Activated CD4-positive, alpha-beta T cell treated with anti-CD3 and anti-CD28 coated beads for 36 hours (primary cell): Measurements from ENCODE around the gene SLC12A1. TPM values are rescaled to one million over a fixed set of nuclear protein-coding genes. Genes with fewer than 3 reads are reported as not detected.

ENCODE experiments used
- ATAC-seq: fragments of 200-7000 bp; cut with Tn5 transposase; one replicate; pipeline ENCODE4 v1.10.0; 2021; ENCODE audit warnings: mild to moderate bottlenecking, moderate library complexity
- CTCF ChIA-PET: fragments of 350-600 bp; sonication (Branson Sonifier 250); formaldehyde crosslinking; loops from one replicate; lab custom pipeline; 2021; ENCODE audit warnings: antibody characterized with exemption; lab: Charles Lee
- POLR2A ChIA-PET: fragments of 350-600 bp; sonication (Branson Sonifier 250); formaldehyde crosslinking; loops from one replicate; lab custom pipeline; 2021; ENCODE audit warnings: antibody characterized with exemption, inconsistent platforms; lab: Charles Lee
- DNase-seq: peaks from one replicate; pipeline ENCODE4 v3.0.0-alpha.2; 2020
- H3K27ac Mint-ChIP-seq: one replicate; pipeline ENCODE4 v1.8.0; 2021; ENCODE audit warnings: mixed read lengths
- H3K27me3 Mint-ChIP-seq: one replicate; pipeline ENCODE4 v1.8.0; 2021; ENCODE audit warnings: mixed read lengths
- H3K36me3 Mint-ChIP-seq: one replicate; pipeline ENCODE4 v1.8.0; 2021; ENCODE audit warnings: low read depth, mixed read lengths
- H3K4me1 Mint-ChIP-seq: one replicate; pipeline ENCODE4 v1.8.0; 2021; ENCODE audit warnings: mixed read lengths
- H3K4me3 Mint-ChIP-seq: one replicate; pipeline ENCODE4 v1.8.0; 2021; ENCODE audit warnings: mild to moderate bottlenecking, moderate library complexity, mixed read lengths
- H3K9me3 Mint-ChIP-seq: one replicate; pipeline ENCODE4 v1.8.0; 2021; ENCODE audit warnings: low read depth, mixed read lengths
- intact Hi-C, 2 experiments: fragments of 100-400 bp; cut with DNase I in 1 of 2; cut with micrococcal nuclease in 1 of 2; formaldehyde crosslinking; loops; one replicate each; pipeline versions ENCODE4 v1.14.2 to v1.15.1; 2022 to 2024; cut with DNase I, micrococcal nuclease
- total RNA-seq, 2 experiments: library from RNA; stranded (reverse); gene quantifications; one replicate each; pipeline ENCODE4 v1.2.3, GENCODE V29; 2021

SLC12A1 gene
- total RNA-seq, 2 experiments from 2014 or later: not detected

DNA sequence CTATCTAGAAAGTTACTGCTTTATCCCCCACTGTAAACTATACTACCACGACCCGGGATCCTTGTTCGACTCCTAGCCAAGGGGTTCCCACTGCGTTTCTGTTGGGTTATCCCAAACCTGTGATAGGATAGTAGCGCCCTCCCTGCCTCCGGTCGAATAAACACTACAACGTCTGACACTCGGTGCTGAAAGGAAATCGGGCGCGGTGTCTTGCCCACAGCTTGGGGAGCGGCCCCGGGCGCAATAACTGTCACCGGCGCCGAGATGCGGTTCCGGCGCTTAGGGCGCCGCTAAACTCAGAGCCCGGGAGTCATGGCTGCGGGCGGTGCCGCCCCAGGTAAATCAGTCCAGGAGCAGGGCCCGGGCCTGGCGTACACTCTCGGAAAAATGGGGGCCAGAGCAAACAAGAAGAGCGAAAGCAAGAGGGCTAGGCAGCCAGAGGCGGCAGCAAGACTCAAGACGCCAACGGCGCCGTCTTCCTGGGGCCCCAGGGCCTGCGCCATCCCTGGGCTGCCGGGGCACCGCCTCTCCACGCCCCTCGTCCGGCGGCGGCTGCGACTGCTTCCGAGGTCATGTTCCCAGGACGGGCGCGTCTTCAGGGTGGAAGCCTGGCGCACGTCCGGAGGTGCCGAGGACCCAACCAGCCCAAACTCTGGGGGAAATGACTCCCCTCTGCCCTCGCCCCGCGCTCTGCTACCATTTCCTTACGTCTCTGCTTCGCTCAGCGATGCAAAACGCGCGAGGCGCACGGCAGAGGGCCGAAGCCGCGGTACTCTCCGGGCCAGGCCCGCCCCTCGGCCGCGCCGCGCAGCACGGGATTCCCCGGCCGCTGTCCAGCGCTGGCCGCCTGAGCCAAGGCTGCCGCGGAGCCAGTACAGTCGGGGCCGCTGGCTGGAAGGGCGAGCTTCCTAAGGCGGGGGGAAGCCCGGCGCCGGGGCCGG lies 125.0 kb downstream of the SLC12A1 start, which contains the start of gene DUT:
Gene DUT, plus strand, starts transcription at position 575 of the 941 bp plus-strand sequence. Its CDS starts 87 bp downstream, at position 662.
- H3K36me3 Mint-ChIP-seq: peaks cover 52% of the 10 kb centered on the region
- H3K27me3 Mint-ChIP-seq: no peaks in the 10 kb centered on the region
- DNase-seq: peak; percentile 89
- H3K27ac Mint-ChIP-seq: peak within 1 kb of the TSS; percentile 95
- H3K4me1 Mint-ChIP-seq: peaks cover 28% of the 10 kb centered on the region
- intact Hi-C loops: loop anchor here (1.0 to 10.0 kb wide), 6 partner anchors 153 to 1294 kb away; partner anchors contain the start of genes FAM227B (in 2 of the 2), COPS2 (in 1 of the 2), DTWD1 (in 1 of the 2) and EID1 (in 1 of the 2)
- peak; percentile 84 for ATAC-seq
- ChIA-PET POLR2A (interaction anchor here (0.6 to 0.7 kb wide), 2 partner anchors 54 to 342 kb away, joined by 3 read pairs; no protein-coding TSS in a partner anchor), CTCF (interaction anchor here (1.3 kb wide), 1 partner anchor 45 kb away, joined by 6 read pairs; no protein-coding TSS in a partner anchor)
- H3K9me3 Mint-ChIP-seq: no peaks in the 10 kb centered on the region
- peak within 1 kb of the TSS; percentile 82 for H3K4me3 Mint-ChIP-seq

DNA sequence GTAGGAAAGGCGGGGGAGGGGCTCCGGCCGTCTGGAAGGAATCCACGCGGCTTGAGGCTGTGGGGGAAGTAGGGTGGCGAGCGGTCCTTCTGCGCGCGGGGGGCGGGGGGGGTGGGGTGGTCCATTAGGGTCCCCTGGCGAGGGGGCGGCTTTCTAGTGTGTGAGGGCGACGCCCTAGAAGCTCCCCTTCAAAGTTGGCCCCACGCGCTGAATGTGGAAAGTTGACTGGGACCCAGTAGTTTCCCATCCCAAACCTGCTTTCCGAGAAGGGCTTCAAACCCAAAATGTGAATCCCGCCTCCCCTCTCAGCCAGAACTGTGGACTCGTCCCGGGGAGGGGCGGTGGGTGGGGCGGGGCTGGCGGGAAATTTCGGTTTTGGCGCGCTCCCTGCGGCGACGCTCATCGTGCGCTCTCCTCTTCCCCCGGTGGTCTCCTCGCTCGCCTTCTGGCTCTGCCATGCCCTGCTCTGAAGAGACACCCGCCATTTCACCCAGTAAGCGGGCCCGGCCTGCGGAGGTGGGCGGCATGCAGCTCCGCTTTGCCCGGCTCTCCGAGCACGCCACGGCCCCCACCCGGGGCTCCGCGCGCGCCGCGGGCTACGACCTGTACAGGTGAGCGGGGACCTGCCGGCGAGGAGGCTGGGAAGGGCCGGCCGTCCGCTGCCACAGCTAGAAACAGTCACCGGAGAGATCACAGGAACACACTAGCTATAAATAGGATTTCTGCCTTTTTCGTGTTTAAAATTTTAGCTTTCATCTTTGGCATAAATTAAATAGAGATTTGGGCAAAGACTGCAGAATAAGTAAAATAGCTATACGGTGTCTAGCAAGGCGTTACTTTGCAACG lies 125.9 kb downstream of the SLC12A1 start:
- ChIA-PET CTCF (interaction anchor here (0.7 to 1.4 kb wide), 4 partner anchors 10 to 152 kb away, joined by 3 to 4 read pairs (median 4); no protein-coding TSS in a partner anchor), POLR2A (interaction anchor here (0.6 kb wide), 2 partner anchors 341 to 821 kb away, joined by 3 read pairs; no protein-coding TSS in a partner anchor)
- no peaks in the 10 kb centered on the region for H3K27me3 Mint-ChIP-seq
- no peaks in the 10 kb centered on the region for H3K9me3 Mint-ChIP-seq
- peak overlapping the region; percentile 82 for H3K4me3 Mint-ChIP-seq
- peaks cover 34% of the 10 kb centered on the region for H3K4me1 Mint-ChIP-seq
- peaks cover 57% of the 10 kb centered on the region for H3K36me3 Mint-ChIP-seq
- ATAC-seq: peak; percentile 66
- intact Hi-C loops: loop anchor here (1.0 to 10.0 kb wide), 7 partner anchors 154 to 1293 kb away; partner anchors contain the start of genes FAM227B (in 2 of the 2), CEP152 (in 1 of the 2), COPS2 (in 1 of the 2) and DTWD1 (in 1 of the 2)
- H3K27ac Mint-ChIP-seq: peak overlapping the region; percentile 95
- DNase-seq: peak; percentile 88

DNA sequence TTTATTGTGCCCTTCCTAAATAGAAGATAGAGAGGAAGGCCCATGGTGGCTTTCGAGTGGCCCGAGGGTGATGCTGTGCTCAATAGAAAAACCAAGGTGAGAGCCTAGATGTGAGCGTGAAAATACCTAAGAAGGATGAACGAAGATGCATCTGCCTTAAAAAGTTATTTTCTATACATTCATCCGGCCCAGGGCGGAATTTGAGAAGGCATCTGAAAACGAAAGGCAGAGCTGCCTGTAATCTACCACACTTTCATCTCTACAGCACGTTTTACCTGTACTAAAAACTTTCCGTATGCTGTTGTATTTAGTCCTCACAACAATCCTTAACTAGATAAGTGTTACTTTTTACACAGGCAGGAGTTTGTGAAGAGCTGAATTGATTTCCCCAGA lies 126.5 kb downstream of the SLC12A1 start:
- ChIA-PET POLR2A (interaction anchor here (0.6 kb wide), 1 partner anchor 820 kb away, joined by 3 read pairs; no protein-coding TSS in a partner anchor), CTCF (interaction anchor here (0.7 to 1.4 kb wide), 4 partner anchors 9 to 153 kb away, joined by 3 to 4 read pairs (median 4); no protein-coding TSS in a partner anchor)
- H3K9me3 Mint-ChIP-seq: no peaks in the 10 kb centered on the region
- H3K4me3 Mint-ChIP-seq: peak overlapping the region; percentile 82
- no peaks in the 10 kb centered on the region for H3K27me3 Mint-ChIP-seq
- H3K36me3 Mint-ChIP-seq: peaks cover 57% of the 10 kb centered on the region
- H3K27ac Mint-ChIP-seq: peak overlapping the region; percentile 95
- DNase-seq: peak; percentile 24
- no peak for ATAC-seq
- H3K4me1 Mint-ChIP-seq: peaks cover 35% of the 10 kb centered on the region
- intact Hi-C loops: loop anchor here (1.0 to 10.0 kb wide), 3 partner anchors 479 to 1292 kb away; partner anchors contain the start of genes CEP152 (in 1 of the 2), DTWD1 (in 1 of the 2), EID1 (in 1 of the 2) and FAM227B (in 1 of the 2)

DNA sequence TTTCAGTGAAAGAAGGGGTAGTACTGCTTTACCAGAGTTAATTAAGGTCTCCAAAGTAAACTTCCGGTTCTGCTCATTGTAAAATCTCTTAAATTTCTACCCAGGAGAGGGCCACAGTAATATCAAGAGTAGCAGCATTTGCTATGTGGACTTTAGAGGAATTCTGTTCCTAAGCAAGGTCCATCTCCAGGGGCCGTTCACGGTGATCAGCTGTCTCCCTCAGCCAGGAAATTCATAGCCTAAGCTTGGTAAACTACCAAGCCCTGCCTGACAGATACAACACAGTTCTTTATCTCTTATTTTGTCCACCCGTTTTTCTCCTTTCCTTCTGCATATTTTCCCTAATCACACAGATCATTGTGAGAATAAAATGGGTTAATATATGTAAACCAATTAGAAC lies 127.4 kb downstream of the SLC12A1 start:
- H3K36me3 Mint-ChIP-seq: peaks cover 62% of the 10 kb centered on the region
- intact Hi-C loops: loop anchor here (10.0 kb wide), 2 partner anchors 541 to 1291 kb away; partner anchors contain the start of genes DTWD1 (in 1 of the 2), EID1 (in 1 of the 2) and FAM227B (in 1 of the 2)
- CTCF ChIA-PET: interaction anchor here (1.4 to 1.8 kb wide), 2 partner anchors 9 to 35 kb away, joined by 3 to 6 read pairs; no protein-coding TSS in a partner anchor

DNA sequence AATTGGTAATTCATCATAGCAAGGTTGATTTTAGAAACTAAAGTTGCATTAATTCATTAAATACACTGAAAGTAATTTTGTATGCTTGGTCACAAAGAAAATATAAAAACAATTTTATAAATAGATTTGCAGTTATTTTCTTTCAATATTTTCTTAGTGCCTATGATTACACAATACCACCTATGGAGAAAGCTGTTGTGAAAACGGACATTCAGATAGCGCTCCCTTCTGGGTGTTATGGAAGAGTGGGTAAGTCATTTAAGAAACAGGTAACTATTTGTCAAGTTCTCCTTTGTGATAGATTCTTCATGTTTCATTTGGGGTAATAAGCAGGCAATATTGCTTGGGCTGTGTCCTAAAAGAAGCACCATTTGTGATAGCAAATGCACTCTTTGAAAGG lies 128.2 kb downstream of the SLC12A1 start:
- POLR2A ChIA-PET: no interaction called here
- CTCF ChIA-PET: interaction anchor here (0.8 to 1.8 kb wide), 2 partner anchors 10 to 18 kb away, joined by 5 to 6 read pairs; no protein-coding TSS in a partner anchor
- no peaks in the 10 kb centered on the region for H3K27me3 Mint-ChIP-seq
- DNase-seq (no peak), ATAC-seq (no peak)
- peak overlapping the region; percentile 18 for H3K27ac Mint-ChIP-seq
- intact Hi-C loops: loop anchor here (10.0 kb wide), 2 partner anchors 541 to 1291 kb away; partner anchors contain the start of genes DTWD1 (in 1 of the 2), EID1 (in 1 of the 2) and FAM227B (in 1 of the 2)
- H3K4me3 Mint-ChIP-seq: peak overlapping the region; percentile 82
- H3K4me1 Mint-ChIP-seq: peaks cover 39% of the 10 kb centered on the region
- peaks cover 62% of the 10 kb centered on the region for H3K36me3 Mint-ChIP-seq
- H3K9me3 Mint-ChIP-seq: no peaks in the 10 kb centered on the region

More for the DNA sequence above, 127.4 kb downstream of the SLC12A1 start:
- peak overlapping the region; percentile 82 for H3K4me3 Mint-ChIP-seq
- H3K27me3 Mint-ChIP-seq: no peaks in the 10 kb centered on the region
- ATAC-seq (no peak), DNase-seq (no peak)
- no peaks in the 10 kb centered on the region for H3K9me3 Mint-ChIP-seq
- H3K27ac Mint-ChIP-seq: peak overlapping the region; percentile 62
- POLR2A ChIA-PET: no interaction called here
- H3K4me1 Mint-ChIP-seq: peaks cover 37% of the 10 kb centered on the region

DNA sequence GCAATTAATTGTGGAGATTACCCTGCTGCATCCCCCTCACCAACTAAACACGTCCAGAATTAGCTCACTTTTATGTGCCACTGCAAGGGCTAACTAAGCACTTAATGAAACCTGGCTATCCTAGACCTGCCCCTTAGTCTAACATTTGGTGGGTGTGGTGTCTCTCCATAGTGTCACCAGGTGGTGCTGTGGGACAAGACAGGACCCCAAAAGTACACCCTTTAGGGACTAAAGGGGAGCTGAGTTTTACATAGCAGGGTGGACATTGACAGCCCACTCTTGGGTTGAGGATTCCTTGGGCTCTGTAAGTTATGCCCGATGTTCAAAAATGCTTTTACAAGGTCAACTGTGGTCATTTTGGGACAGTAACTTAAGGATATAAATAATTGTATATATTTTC lies 130.8 kb downstream of the SLC12A1 start:
- DNase-seq (peak; percentile 16), ATAC-seq (no peak)
- intact Hi-C loops: loop anchor here (10.0 kb wide), 2 partner anchors 538 to 1288 kb away; partner anchors contain the start of genes DTWD1 (in 1 of the 2), EID1 (in 1 of the 2) and FAM227B (in 1 of the 2)
- H3K4me1 Mint-ChIP-seq: peaks cover 41% of the 10 kb centered on the region
- peaks cover 72% of the 10 kb centered on the region for H3K36me3 Mint-ChIP-seq
- H3K27me3 Mint-ChIP-seq: no peaks in the 10 kb centered on the region
- CTCF ChIA-PET: interaction anchor here (1.3 to 2.7 kb wide), 3 partner anchors 10 to 19 kb away, joined by 4 to 11 read pairs (median 10); no protein-coding TSS in a partner anchor
- POLR2A ChIA-PET: no interaction called here
- no peaks in the 10 kb centered on the region for H3K9me3 Mint-ChIP-seq
- no peak overlapping the region for H3K27ac Mint-ChIP-seq
- no peak overlapping the region for H3K4me3 Mint-ChIP-seq

DNA sequence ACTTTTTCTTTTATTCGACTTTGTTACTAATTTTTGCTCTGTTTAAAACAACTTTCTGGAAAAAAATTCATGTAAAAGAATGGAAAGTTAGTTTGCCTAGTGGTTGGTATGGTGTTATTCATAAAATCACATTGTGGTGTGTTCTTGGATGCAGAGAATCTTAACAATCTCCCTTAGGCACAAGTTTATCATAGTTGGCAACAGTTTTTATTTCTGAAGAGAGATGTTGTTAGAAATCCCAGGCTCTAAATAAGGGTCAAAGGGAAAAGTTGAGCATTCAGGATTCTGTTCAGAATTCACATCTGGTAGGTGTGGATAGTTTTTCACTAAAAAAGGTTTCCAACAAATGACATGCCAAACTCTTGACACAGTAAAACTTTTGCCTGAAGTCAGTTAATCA lies 131.5 kb downstream of the SLC12A1 start:
- intact Hi-C loops: loop anchor here (10.0 kb wide), 2 partner anchors 537 to 1287 kb away; partner anchors contain the start of genes DTWD1 (in 1 of the 2), EID1 (in 1 of the 2) and FAM227B (in 1 of the 2)
- ATAC-seq (no peak), DNase-seq (no peak)
- no peaks in the 10 kb centered on the region for H3K27me3 Mint-ChIP-seq
- no peaks in the 10 kb centered on the region for H3K9me3 Mint-ChIP-seq
- peaks cover 41% of the 10 kb centered on the region for H3K4me1 Mint-ChIP-seq
- peaks cover 72% of the 10 kb centered on the region for H3K36me3 Mint-ChIP-seq
- H3K27ac Mint-ChIP-seq: no peak overlapping the region
- no peak overlapping the region for H3K4me3 Mint-ChIP-seq
- POLR2A ChIA-PET: no interaction called here
- CTCF ChIA-PET: interaction anchor here (2.4 kb wide), 1 partner anchor 15 kb away, joined by 11 read pairs; no protein-coding TSS in a partner anchor

DNA sequence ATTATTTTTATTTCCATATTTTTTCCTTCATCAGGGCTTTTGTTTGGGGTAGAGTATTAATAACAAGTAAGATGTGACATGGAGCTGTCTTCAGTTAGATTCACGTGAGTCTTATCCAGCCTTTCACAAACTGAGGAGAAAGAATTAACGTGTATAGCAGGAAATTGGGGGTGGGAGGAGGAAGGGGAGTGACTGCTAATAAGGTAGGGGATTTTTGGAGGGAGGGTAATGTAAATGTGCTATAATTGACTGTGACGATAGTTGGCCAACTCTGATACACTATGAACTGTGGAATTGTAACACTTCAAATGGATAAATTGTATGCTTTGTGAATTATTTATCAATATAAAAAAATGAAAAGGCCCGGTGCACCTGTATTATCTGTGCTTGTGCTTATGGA lies 134.0 kb downstream of the SLC12A1 start:
- Mint-ChIP-seq H3K4me1 (peaks cover 25% of the 10 kb centered on the region), H3K4me3 (no peak overlapping the region), H3K27me3 (no peaks in the 10 kb centered on the region), H3K36me3 (peaks cover 53% of the 10 kb centered on the region), H3K27ac (peak overlapping the region; percentile 58), H3K9me3 (no peaks in the 10 kb centered on the region)
- ATAC-seq (no peak), DNase-seq (no peak)
- intact Hi-C loops: no loop called here
- CTCF ChIA-PET: interaction anchor here (4.0 kb wide), 1 partner anchor 12 kb away, joined by 26 read pairs; no protein-coding TSS in a partner anchor
- POLR2A ChIA-PET: no interaction called here

DNA sequence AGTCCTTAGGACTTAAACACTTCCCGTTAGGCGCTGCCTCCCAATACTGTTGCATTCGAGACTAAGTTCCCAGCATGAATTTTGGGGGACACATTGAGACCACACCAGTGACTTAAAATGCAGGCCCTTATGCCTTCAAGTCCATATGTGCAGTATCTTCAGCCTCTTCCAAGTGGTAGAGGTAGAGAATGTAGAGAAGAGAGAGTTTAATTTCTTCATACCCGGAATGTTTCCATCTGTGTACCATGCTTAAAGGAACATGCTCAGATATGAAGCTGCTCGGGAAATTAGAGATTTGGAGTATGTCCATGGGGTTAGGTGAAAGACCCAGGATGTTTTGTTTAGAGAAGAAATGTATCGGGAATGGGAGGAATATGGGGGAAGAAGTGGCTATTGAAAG lies 137.8 kb downstream of the SLC12A1 start:
- no peak for ATAC-seq
- no peaks in the 10 kb centered on the region for H3K9me3 Mint-ChIP-seq
- intact Hi-C loops: no loop called here
- no peak overlapping the region for H3K4me3 Mint-ChIP-seq
- H3K36me3 Mint-ChIP-seq: peaks cover 30% of the 10 kb centered on the region
- no peaks in the 10 kb centered on the region for H3K27me3 Mint-ChIP-seq
- DNase-seq: no peak
- H3K27ac Mint-ChIP-seq: no peak overlapping the region
- peaks cover 9% of the 10 kb centered on the region for H3K4me1 Mint-ChIP-seq
- CTCF ChIA-PET: interaction anchor here (0.6 kb wide), 1 partner anchor 234 kb away, joined by 3 read pairs; no protein-coding TSS in a partner anchor
- POLR2A ChIA-PET: no interaction called here

DNA sequence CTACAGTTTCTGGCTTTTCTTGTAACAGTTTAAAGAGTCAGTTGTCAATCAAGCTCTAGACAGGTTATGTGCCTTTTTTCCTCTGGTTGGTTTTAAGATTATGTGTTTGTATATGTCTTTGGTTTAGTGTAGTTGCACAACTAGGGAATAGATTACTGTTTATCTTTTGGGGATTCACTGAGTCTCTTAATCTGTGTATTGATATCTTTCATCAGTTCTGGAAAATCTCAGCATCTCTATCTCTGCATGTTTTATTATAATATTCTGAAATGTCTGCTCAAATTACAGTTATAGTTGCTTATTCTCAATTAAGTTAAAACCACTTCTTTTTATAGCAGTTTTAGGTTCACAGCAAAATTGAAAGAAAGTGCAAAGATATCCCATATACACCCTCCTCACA lies 139.4 kb downstream of the SLC12A1 start:
- Mint-ChIP-seq H3K4me3 (no peak overlapping the region), H3K4me1 (no peaks in the 10 kb centered on the region), H3K27ac (no peak overlapping the region), H3K9me3 (no peaks in the 10 kb centered on the region), H3K36me3 (peaks cover 20% of the 10 kb centered on the region), H3K27me3 (no peaks in the 10 kb centered on the region)
- ChIA-PET POLR2A (no interaction called here), CTCF (no interaction called here)
- no peak for DNase-seq
- no peak for ATAC-seq
- intact Hi-C loops: no loop called here
